Keratinocyte (primary cell): ENCODE data around the gene ABLIM1.

Experiments
- CTCF ChIP-seq, 3 experiments: IDR thresholded peaks in 1 of 3; conservative IDR thresholded peaks in 1 of 3; optimal IDR thresholded peaks in 1 of 3; 2 replicates in 2 of 3; 3 replicates in 1 of 3; pipeline versions ENCODE3 to v1.5.1; 2011; ENCODE audit warnings: low read length in 3 of 3, mild to moderate bottlenecking in 3 of 3, moderate library complexity in 2 of 3, control low read depth in 1 of 3, inconsistent platforms in 1 of 3; ENCODE audit not compliant: insufficient read depth in 2 of 3; ENCODE audit errors: extremely low read depth in 1 of 3
- EZH2 ChIP-seq: IDR thresholded peaks from one replicate; pipeline ENCODE4 v1.6.1; 2012; ENCODE audit warnings: inconsistent platforms, mild to moderate bottlenecking, low read length, moderate library complexity

DNA sequence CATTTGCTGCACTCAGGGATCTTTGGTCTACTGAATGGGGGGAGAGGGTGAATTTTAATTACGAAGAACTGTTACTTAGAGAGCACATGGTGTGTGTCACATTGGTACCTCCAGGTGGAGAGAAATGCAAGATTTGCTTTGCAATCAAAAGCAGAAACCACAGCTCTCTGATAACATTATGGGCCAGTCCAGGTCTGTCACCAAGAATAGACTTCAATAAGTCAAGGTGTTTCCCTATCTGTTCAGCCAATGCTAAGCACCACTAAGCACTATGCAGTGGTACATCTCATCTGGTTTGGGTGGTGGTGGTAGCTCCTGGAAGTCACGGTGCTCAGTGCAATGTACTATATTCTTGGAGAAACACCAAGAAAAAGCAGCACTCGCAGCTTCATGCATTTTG, 134.2 kb downstream of the ABLIM1 start:
- TF ChIP-seq CTCF (optimal IDR thresholded peaks at IDR 0.05 in 1 of 3, IDR thresholded peaks at IDR 0.05 in 1 of 3, conservative IDR thresholded peaks at IDR 0.05 in 1 of 3; ENCODE audit: extremely low read depth in 1 of 3, insufficient read depth in 2 of 3, low read length in 3 of 3) (no peak), EZH2 (no peak)
